Kidney (tissue), 14 donors: ENCODE results near the gene POLR3GL. TPM values are rescaled to one million over a fixed set of nuclear protein-coding genes. Genes with fewer than 3 reads are reported as not detected.

ENCODE experiments used
- DNase-seq, 5 donors: peaks; one replicate each; pipeline ENCODE4 v3.0.0-alpha.2; 2013 to 2020
- FAIRE-seq: peaks from 2 replicates; lab custom pipeline; 2012; peaks lifted over from hg19 to GRCh38; lab: Jason Lieb, UNC
- H3K27ac ChIP-seq, 2 donors: one replicate each; pipeline ENCODE4 v1.7.0; 2013; ENCODE audit warnings: low read depth in 2 of 2, low read length in 2 of 2, inconsistent platforms in 1 of 2
- H3K27me3 ChIP-seq: one replicate; pipeline ENCODE4 v1.7.1; 2013; ENCODE audit warnings: low read length, inconsistent platforms; ENCODE audit not compliant: control insufficient read depth, insufficient read depth
- H3K36me3 ChIP-seq, 3 donors: one replicate each; pipeline versions ENCODE4 v1.7.0 to v1.7.1; 2013; ENCODE audit warnings: low read length in 3 of 3, control low read depth in 1 of 3, inconsistent platforms in 1 of 3; ENCODE audit not compliant: insufficient read depth in 3 of 3, control insufficient read depth in 2 of 3
- H3K4me1 ChIP-seq, 3 donors: one replicate each; pipeline versions ENCODE4 v1.7.0 to v1.7.1; 2013; ENCODE audit warnings: low read length in 3 of 3, inconsistent platforms in 1 of 3, low read depth in 1 of 3; ENCODE audit not compliant: control insufficient read depth in 2 of 3, insufficient read depth in 2 of 3
- H3K4me3 ChIP-seq, 3 donors: one replicate each; pipeline versions ENCODE4 v1.7.0 to v1.8.1; 2013; ENCODE audit warnings: low read length in 3 of 3, control low read depth in 1 of 3, inconsistent platforms in 1 of 3
- H3K9ac ChIP-seq, 3 donors: one replicate each; pipeline versions ENCODE4 v1.7.0 to v1.7.1; 2013; ENCODE audit warnings: low read length in 3 of 3, control low read depth in 1 of 3, inconsistent platforms in 1 of 3
- H3K9me3 ChIP-seq, 3 donors: one replicate each; pipeline versions ENCODE4 v1.7.0 to v1.7.1; 2013; ENCODE audit warnings: low read length in 3 of 3, control low read depth in 1 of 3, inconsistent platforms in 1 of 3; ENCODE audit not compliant: control insufficient read depth in 2 of 3, insufficient read depth in 1 of 3
- CTCF ChIP-seq: IDR thresholded peaks from 3 replicates; pipeline ENCODE4 v1.5.1; 2012; ENCODE audit warnings: mild to moderate bottlenecking, moderate library complexity, borderline replicate concordance; ENCODE audit not compliant: insufficient read depth; ENCODE audit errors: extremely low read depth
- intact Hi-C: fragments of 100-400 bp; cut with DNase I; formaldehyde crosslinking; loops from one replicate; pipeline ENCODE4 v1.11.1; 2022
- polyA plus RNA-seq: library from polyadenylated mRNA; stranded (reverse); fragments of 350-450 nt; fragmentation: Illumina TruSeq; extraction: RNeasy Lipid Tissue Mini Kit (QIAGEN cat#74804); gene quantifications from one replicate; pipeline ENCODE4 v1.2.3, GENCODE V29; 2014; ENCODE audit warnings: low read depth, low replicate concordance; ENCODE audit not compliant: insufficient read depth
- total RNA-seq: library from RNA; stranded (reverse); fragmentation: NEBNext Ultra II Directional; extraction: Animal tissue kit (Norgen Biotek cat#: 25700); gene quantifications from one replicate; pipeline ENCODE4 v1.2.1, GENCODE V29; 2021
- donor health status: control.
- donor health status: control.
- donor health status: control.
- donor health status: control.
- donor health status: control.
- donor health status: DM: yes; HTN: yes; CAD: no.
- donor health status: Normal renal cell carcinoma (clear cell type).

Gene POLR3GL
- total and polyA plus RNA-seq, 2 donors from 2014 or later: 19.0 to 45.6 TPM

- Histone ChIP-seq H3K27ac (peak overlapping the region; percentile 54 to 91), H3K9me3 (no peaks in the 10 kb centered on the region), H3K27me3 (no peaks in the 10 kb centered on the region), H3K4me1 (peaks cover 0 to 19% (median 13%) of the 10 kb centered on the region in 3 donors), H3K9ac (no peak overlapping the region), H3K4me3 (no peak overlapping the region), H3K36me3 (peaks cover 12 to 20% (median 14%) of the 10 kb centered on the region in 3 donors)
- FAIRE-seq (no peak), DNase-seq (no peak)
- TF ChIP-seq CTCF: no peak
- intact Hi-C loops: no loop called here
These were observed 24.3 kb downstream of the POLR3GL start for GRCh38 chr1:145988773-145989172.

GRCh38 chr1:145990249-145990855 is 25.9 kb downstream of the POLR3GL start:
- H3K9me3 ChIP-seq: no peaks in the 10 kb centered on the region
- peaks cover 0 to 11% (median 9%) of the 10 kb centered on the region in 3 donors for H3K4me1 ChIP-seq
- TF ChIP-seq CTCF: no peak
- peaks cover 23 to 36% (median 30%) of the 10 kb centered on the region in 3 donors for H3K36me3 ChIP-seq
- no peaks in the 10 kb centered on the region for H3K27me3 ChIP-seq
- intact Hi-C loops: no loop called here
- no peak overlapping the region for H3K4me3 ChIP-seq
- no peak overlapping the region for H3K9ac ChIP-seq
- DNase-seq (no peak), FAIRE-seq (no peak)
- H3K27ac ChIP-seq: peak overlapping the region; percentile 93 to 94

- Histone ChIP-seq H3K36me3 (peaks cover 23 to 44% (median 31%) of the 10 kb centered on the region in 3 donors), H3K27me3 (no peaks in the 10 kb centered on the region), H3K4me1 (peaks cover 0 to 3% (median 0%) of the 10 kb centered on the region in 3 donors), H3K9ac (peak overlapping the region in 2 of 3 donors; percentile 8 to 98), H3K27ac (peak overlapping the region; percentile 93 to 94), H3K9me3 (no peaks in the 10 kb centered on the region), H3K4me3 (peak overlapping the region; percentile 18 to 99 (median 90))
- DNase-seq (no peak), FAIRE-seq (no peak)
- intact Hi-C loops: no loop called here
- TF ChIP-seq CTCF: no peak
These were observed 27.4 kb downstream of the POLR3GL start for GRCh38 chr1:145991735-145992412.
